Uterus (tissue), 2 donors: ENCODE data around the gene PRSS21.

ENCODE experiments used
- POLR2A ChIP-seq, 2 donors: fragments of 450-650 bp; IDR thresholded peaks; one replicate each; pipeline ENCODE4 v1.6.1; 2016; ENCODE audit warnings: antibody characterized with exemption in 2 of 2, mild to moderate bottlenecking in 1 of 2, moderate library complexity in 1 of 2
- TF ChIP-seq, protein P1 (sequence below), 4 experiments: fragments of 200-600 bp in 2 of 4; fragments of 450-650 bp in 2 of 4; sonication (generic) in 2 of 4; IDR thresholded peaks; one replicate each; pipeline ENCODE4 v1.5.1; 2016 to 2019; ENCODE audit warnings: antibody characterized with exemption in 4 of 4, mild to moderate bottlenecking in 2 of 4, moderate library complexity in 1 of 4

DNA sequence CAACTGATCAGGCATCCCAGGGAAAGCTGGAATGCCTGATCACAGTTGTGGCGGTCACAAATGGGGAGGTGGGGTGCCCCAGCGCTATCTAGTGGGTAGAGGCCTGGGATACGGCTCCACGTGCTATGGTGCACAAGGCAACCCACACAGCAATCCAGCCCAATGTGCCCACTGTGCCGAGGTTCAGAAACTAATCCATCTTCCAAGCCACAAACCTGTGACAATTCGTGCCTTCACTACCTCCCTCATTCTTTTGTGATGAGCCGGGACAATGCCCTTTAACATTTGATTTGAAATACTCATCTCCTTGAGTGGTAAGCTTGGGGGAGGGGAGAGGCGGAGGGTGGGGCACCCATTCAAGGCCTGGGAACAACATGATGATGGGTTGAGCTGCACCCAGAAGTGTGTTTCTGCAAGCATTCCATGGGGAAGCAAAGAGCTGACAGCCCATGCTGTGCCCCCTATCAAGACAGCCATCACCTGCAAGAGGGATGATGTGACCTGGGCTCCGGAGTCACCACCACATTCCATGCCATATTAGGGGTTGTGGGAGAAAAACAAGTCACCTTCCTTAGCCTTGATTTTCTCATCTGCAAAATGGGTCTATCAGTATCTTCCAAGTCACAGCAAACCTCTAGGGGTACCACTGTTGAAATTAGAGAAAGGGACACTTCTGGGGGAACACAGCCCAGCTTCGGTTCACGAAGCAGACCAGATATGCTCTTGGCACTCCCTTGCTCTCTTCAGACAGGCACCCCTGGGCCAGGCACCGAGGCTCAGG, 43.7 kb upstream of the PRSS21 start:
- TF ChIP-seq, protein P1, sequence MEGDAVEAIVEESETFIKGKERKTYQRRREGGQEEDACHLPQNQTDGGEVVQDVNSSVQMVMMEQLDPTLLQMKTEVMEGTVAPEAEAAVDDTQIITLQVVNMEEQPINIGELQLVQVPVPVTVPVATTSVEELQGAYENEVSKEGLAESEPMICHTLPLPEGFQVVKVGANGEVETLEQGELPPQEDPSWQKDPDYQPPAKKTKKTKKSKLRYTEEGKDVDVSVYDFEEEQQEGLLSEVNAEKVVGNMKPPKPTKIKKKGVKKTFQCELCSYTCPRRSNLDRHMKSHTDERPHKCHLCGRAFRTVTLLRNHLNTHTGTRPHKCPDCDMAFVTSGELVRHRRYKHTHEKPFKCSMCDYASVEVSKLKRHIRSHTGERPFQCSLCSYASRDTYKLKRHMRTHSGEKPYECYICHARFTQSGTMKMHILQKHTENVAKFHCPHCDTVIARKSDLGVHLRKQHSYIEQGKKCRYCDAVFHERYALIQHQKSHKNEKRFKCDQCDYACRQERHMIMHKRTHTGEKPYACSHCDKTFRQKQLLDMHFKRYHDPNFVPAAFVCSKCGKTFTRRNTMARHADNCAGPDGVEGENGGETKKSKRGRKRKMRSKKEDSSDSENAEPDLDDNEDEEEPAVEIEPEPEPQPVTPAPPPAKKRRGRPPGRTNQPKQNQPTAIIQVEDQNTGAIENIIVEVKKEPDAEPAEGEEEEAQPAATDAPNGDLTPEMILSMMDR (IDR thresholded peaks at IDR 0.05), result no peak
- no peak for TF ChIP-seq POLR2A (IDR thresholded peaks at IDR 0.05)
